GM23338 (cell line): ENCODE data around the gene YTHDC2. TPM values are rescaled to one million over a fixed set of nuclear protein-coding genes. Genes with fewer than 3 reads are reported as not detected.
A peak's percentile ranks its signal among the peaks of the same experiment; 100 is the strongest.

ENCODE experiments used
- ATAC-seq: fragments of 200-7000 bp; cut with Tn5 transposase; 3 replicates; pipeline ENCODE4 v1.9.1; 2020
- DNase-seq: peaks from one replicate; pipeline ENCODE4 v3.0.0-alpha.2; 2015; ENCODE audit warnings: low spot score
- H2AFZ ChIP-seq: fragments of 200-600 bp; sonication (generic); 2 replicates; pipeline ENCODE4 v1.8.0; 2016; ENCODE audit warnings: antibody characterized with exemption, mild to moderate bottlenecking, moderate library complexity
- H3F3A ChIP-seq: fragments of 200-600 bp; sonication (generic); replicated peaks from 2 replicates; pipeline ENCODE4 v1.8.0; 2017; ENCODE audit warnings: antibody characterized with exemption, mixed run types, low read depth
- H3K27ac ChIP-seq: fragments of 200-600 bp; sonication (generic); 2 replicates; pipeline ENCODE4 v1.6.1; 2016; ENCODE audit warnings: low read depth
- H3K27me3 ChIP-seq: fragments of 200-600 bp; sonication (generic); 2 replicates; pipeline ENCODE4 v1.8.0; 2016; ENCODE audit warnings: mild to moderate bottlenecking, mixed run types, moderate library complexity; ENCODE audit not compliant: insufficient read depth
- H3K36me3 ChIP-seq: fragments of 200-600 bp; sonication (generic); 2 replicates; pipeline ENCODE4 v1.8.0; 2016; ENCODE audit warnings: mild to moderate bottlenecking; ENCODE audit not compliant: insufficient read depth
- H3K4me1 ChIP-seq: fragments of 200-600 bp; sonication (generic); 2 replicates; pipeline ENCODE4 v1.8.0; 2016; ENCODE audit warnings: mild to moderate bottlenecking, moderate library complexity; ENCODE audit not compliant: insufficient read depth
- H3K4me2 ChIP-seq: fragments of 200-600 bp; sonication (generic); 2 replicates; pipeline ENCODE4 v1.7.1; 2017; ENCODE audit warnings: mixed run types
- H3K4me3 ChIP-seq: fragments of 200-600 bp; sonication (generic); 2 replicates; pipeline ENCODE4 v1.6.1; 2016; ENCODE audit warnings: mixed run types
- H3K79me2 ChIP-seq: fragments of 200-600 bp; sonication (generic); replicated peaks from 2 replicates; pipeline ENCODE4 v1.8.0; 2017; ENCODE audit warnings: mild to moderate bottlenecking; ENCODE audit not compliant: insufficient read depth
- H3K9me2 ChIP-seq: fragments of 200-600 bp; sonication (generic); 2 replicates; pipeline ENCODE4 v1.8.0; 2017; ENCODE audit not compliant: insufficient read depth
- H4K20me1 ChIP-seq: fragments of 200-600 bp; sonication (generic); replicated peaks from 2 replicates; pipeline ENCODE4 v1.8.0; 2017; ENCODE audit warnings: mild to moderate bottlenecking; ENCODE audit not compliant: insufficient read depth
- H3K27ac Mint-ChIP-seq: 2 replicates; pipeline ENCODE4 v1.8.0; 2020; ENCODE audit warnings: inconsistent platforms, mild to moderate bottlenecking, moderate library complexity, mixed read lengths
- H3K27me3 Mint-ChIP-seq: 3 replicates; pipeline ENCODE4 v1.8.0; 2022; ENCODE audit warnings: low read depth, mild to moderate bottlenecking, moderate library complexity, mixed read lengths, inconsistent platforms; ENCODE audit not compliant: insufficient read depth, poor library complexity
- H3K36me3 Mint-ChIP-seq: 3 replicates; pipeline ENCODE4 v1.8.0; 2021; ENCODE audit warnings: low read depth, mild to moderate bottlenecking, inconsistent platforms, moderate library complexity, mixed read lengths
- H3K4me1 Mint-ChIP-seq: 3 replicates; pipeline ENCODE4 v1.8.0; 2020; ENCODE audit warnings: mild to moderate bottlenecking, inconsistent platforms, mixed read lengths
- H3K4me3 Mint-ChIP-seq: 3 replicates; pipeline ENCODE4 v1.8.0; 2021; ENCODE audit warnings: moderate library complexity, mild to moderate bottlenecking, inconsistent platforms, mixed read lengths
- H3K9me3 Mint-ChIP-seq: 3 replicates; pipeline ENCODE4 v1.8.0; 2020; ENCODE audit warnings: moderate library complexity, mild to moderate bottlenecking, inconsistent platforms, mixed read lengths
- CREB1 ChIP-seq: fragments of 250-450 bp; sonication (Bioruptor Pico); IDR thresholded peaks from 2 replicates; pipeline ENCODE4 v1.5.0; 2020; ENCODE audit warnings: low read depth, mild to moderate bottlenecking, moderate library complexity
- ETS1 ChIP-seq: IDR thresholded peaks from 2 replicates; pipeline ENCODE4 v1.6.1; 2016; ENCODE audit warnings: antibody characterized with exemption
- JUNB ChIP-seq: IDR thresholded peaks from one replicate; pipeline ENCODE4 v1.6.1; 2016; ENCODE audit warnings: antibody characterized with exemption; ENCODE audit not compliant: unreplicated experiment
- NANOG ChIP-seq: IDR thresholded peaks from 2 replicates; pipeline ENCODE4 v1.6.1; 2016; ENCODE audit warnings: antibody characterized with exemption, borderline replicate concordance
- POLR2AphosphoS5 ChIP-seq: IDR thresholded peaks from 2 replicates; pipeline ENCODE4 v1.6.1; 2016; ENCODE audit warnings: antibody characterized with exemption, low read depth
- REST ChIP-seq: IDR thresholded peaks from one replicate; pipeline ENCODE4 v1.6.1; 2018; ENCODE audit warnings: antibody characterized with exemption; ENCODE audit not compliant: unreplicated experiment
- STAT1 ChIP-seq: IDR thresholded peaks from one replicate; pipeline ENCODE4 v1.6.1; 2016; ENCODE audit warnings: antibody characterized with exemption; ENCODE audit not compliant: unreplicated experiment
- ZNF114 ChIP-seq: fragments of 250-450 bp; sonication (Bioruptor Pico); IDR thresholded peaks from 2 replicates; pipeline ENCODE4 v1.5.0; 2020; ENCODE audit warnings: mild to moderate bottlenecking, moderate library complexity
- ZNF462 ChIP-seq: fragments of 250-450 bp; sonication (Bioruptor Pico); IDR thresholded peaks from 2 replicates; pipeline ENCODE4 v1.5.0; 2020; ENCODE audit warnings: mild to moderate bottlenecking, moderate library complexity
- polyA plus RNA-seq: library from polyadenylated mRNA; unstranded; fragments of >200 nt; fragmentation: Nextera tagmentation; extraction: Ambion mirVana; gene quantifications from 2 replicates; pipeline ENCODE4 v1.2.1, GENCODE V29; 2016
- total RNA-seq: library from RNA; depleted of rRNA; stranded (reverse); fragments of >200 nt; shearing (Covaris generic); gene quantifications from 2 replicates; pipeline ENCODE4 v1.2.3, GENCODE V29; 2014

The YTHDC2 gene
- total and polyA plus RNA-seq, 2 experiments from 2014 or later = 19.9 to 33.9 TPM

- peak within 1 kb of the TSS; percentile 91 for H3K4me2 ChIP-seq
- peaks cover 30% of the 10 kb centered on the region for H3K27me3 ChIP-seq
- peak within 1 kb of the TSS; percentile 98 for H2AFZ ChIP-seq
- H3F3A ChIP-seq = peaks cover 4% of the 10 kb centered on the region; the same call in 1 of the 2 replicates
- no peaks in the 10 kb centered on the region; the same call in 1 of the 2 replicates for H4K20me1 ChIP-seq
- ATAC-seq (peak; percentile 89), DNase-seq (peak; percentile 89)
- peaks cover 11% of the 10 kb centered on the region for H3K4me1 ChIP-seq
- TF ChIP-seq POLR2AphosphoS5 = peak; percentile 42
- TF ChIP-seq NANOG = no peak
- TF ChIP-seq CREB1 (CRISPR knock-in tag) = peak; percentile 35; the same call in 1 of the 2 replicates
- no peak for TF ChIP-seq STAT1
- TF ChIP-seq REST = no peak
- TF ChIP-seq ZNF114 = no peak
- peak within 1 kb of the TSS; percentile 88 for H3K4me3 ChIP-seq
- no peaks in the 10 kb centered on the region for H3K9me2 ChIP-seq
- Mint-ChIP-seq H3K9me3 (peaks cover 42% of the 10 kb centered on the region), H3K4me3 (peak within 1 kb of the TSS; percentile 87), H3K36me3 (peaks cover 32% of the 10 kb centered on the region), H3K4me1 (peaks cover 5% of the 10 kb centered on the region), H3K27me3 (peaks cover 33% of the 10 kb centered on the region), H3K27ac (no peak within 1 kb of the TSS)
- no peaks in the 10 kb centered on the region for H3K79me2 ChIP-seq
- no peak within 1 kb of the TSS for H3K27ac ChIP-seq
- 0 out of 2 replicates have a peak, but pooled peaks cover 5% of the 10 kb centered on the region for H3K36me3 ChIP-seq
Measured at GRCh38 chr5:113487781-113488644, 25.5 kb upstream of the YTHDC2 start, which contains the start of gene MCC. MCC (minus strand) TSS chr5:113488453.

GRCh38 chr5:113488645-113489184 is 24.8 kb upstream of the YTHDC2 start:
- Mint-ChIP-seq H3K4me3 (peak overlapping the region; percentile 87), H3K27ac (no peak overlapping the region), H3K4me1 (peaks cover 5% of the 10 kb centered on the region), H3K36me3 (peaks cover 32% of the 10 kb centered on the region), H3K27me3 (peaks cover 33% of the 10 kb centered on the region), H3K9me3 (peaks cover 42% of the 10 kb centered on the region)
- DNase-seq (no peak), ATAC-seq (peak; percentile 40; the same call in 2 of the 3 replicates)
- peak overlapping the region; percentile 91 for H3K4me2 ChIP-seq
- peaks cover 4% of the 10 kb centered on the region; the same call in 1 of the 2 replicates for H3F3A ChIP-seq
- no peaks in the 10 kb centered on the region for H3K9me2 ChIP-seq
- H3K79me2 ChIP-seq = no peaks in the 10 kb centered on the region
- no peaks in the 10 kb centered on the region; the same call in 1 of the 2 replicates for H4K20me1 ChIP-seq
- peak overlapping the region; percentile 88 for H3K4me3 ChIP-seq
- peaks cover 30% of the 10 kb centered on the region for H3K27me3 ChIP-seq
- no peak overlapping the region for H3K27ac ChIP-seq
- H2AFZ ChIP-seq = peak overlapping the region; percentile 98
- 0 out of 2 replicates have a peak, but pooled peaks cover 5% of the 10 kb centered on the region for H3K36me3 ChIP-seq
- peaks cover 11% of the 10 kb centered on the region for H3K4me1 ChIP-seq
- TF ChIP-seq STAT1 (no peak), ETS1 (no peak), JUNB (no peak), ZNF114 (no peak), ZNF462 (CRISPR knock-in tag) (no peak), NANOG (no peak)
